ENCODE results near the gene ARFIP1. TPM values are rescaled to one million over a fixed set of nuclear protein-coding genes. Genes with fewer than 3 reads are reported as not detected.

The ARFIP1 gene
- polyA plus RNA-seq, 1 donor from 2014 or later: 35.1 TPM

DNA sequence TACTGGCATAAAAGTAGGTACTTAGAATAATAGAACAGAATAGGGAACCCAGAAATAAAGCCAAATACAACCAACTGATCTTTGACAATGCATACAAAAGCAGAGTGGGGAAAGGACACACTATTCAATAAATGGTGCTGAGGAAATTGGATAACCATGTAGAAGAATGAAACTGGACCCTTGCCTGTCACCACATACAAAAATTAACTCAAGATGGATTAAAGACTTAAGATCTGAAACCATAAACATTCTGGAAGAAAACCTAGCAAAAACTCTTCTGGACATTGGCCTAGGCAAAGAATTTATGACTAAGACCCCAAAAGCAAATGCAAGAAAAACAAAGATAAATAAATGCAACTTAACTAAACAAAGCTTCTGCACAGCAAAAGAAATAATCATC lies 45.6 kb downstream of the ARFIP1 start:
- no peaks in the 10 kb centered on the region for H3K27me3 ChIP-seq (ENCODE audit: insufficient read depth, low read depth, low read length)
- no peaks in the 10 kb centered on the region for H4K20me1 ChIP-seq (ENCODE audit: insufficient read depth)
- H3K4me2 ChIP-seq (ENCODE audit: low read length): no peak overlapping the region
- no peak overlapping the region for H2AFZ ChIP-seq (ENCODE audit: low read depth, low read length)
- H3K36me3 ChIP-seq (ENCODE audit: insufficient read depth, low read length): peaks cover 4% of the 10 kb centered on the region
- no peak overlapping the region for H3K9ac ChIP-seq (ENCODE audit: low read length)
- TF ChIP-seq POLR2AphosphoS5 (IDR thresholded peaks at IDR 0.05): no peak
- no peak for TF ChIP-seq TAF1 (IDR thresholded peaks at IDR 0.05; ENCODE audit: low read depth)
- TF ChIP-seq RAD21 (conservative IDR thresholded peaks at IDR 0.05): no peak
- TF ChIP-seq SMC3 (conservative IDR thresholded peaks at IDR 0.05; ENCODE audit: poor library complexity): no peak
- TF ChIP-seq MXI1 (conservative IDR thresholded peaks at IDR 0.05; ENCODE audit: poor library complexity, severe bottlenecking): no peak
- no peak for TF ChIP-seq EP300 (conservative IDR thresholded peaks at IDR 0.05; ENCODE audit: poor library complexity, severe bottlenecking)
- TF ChIP-seq, protein P1, sequence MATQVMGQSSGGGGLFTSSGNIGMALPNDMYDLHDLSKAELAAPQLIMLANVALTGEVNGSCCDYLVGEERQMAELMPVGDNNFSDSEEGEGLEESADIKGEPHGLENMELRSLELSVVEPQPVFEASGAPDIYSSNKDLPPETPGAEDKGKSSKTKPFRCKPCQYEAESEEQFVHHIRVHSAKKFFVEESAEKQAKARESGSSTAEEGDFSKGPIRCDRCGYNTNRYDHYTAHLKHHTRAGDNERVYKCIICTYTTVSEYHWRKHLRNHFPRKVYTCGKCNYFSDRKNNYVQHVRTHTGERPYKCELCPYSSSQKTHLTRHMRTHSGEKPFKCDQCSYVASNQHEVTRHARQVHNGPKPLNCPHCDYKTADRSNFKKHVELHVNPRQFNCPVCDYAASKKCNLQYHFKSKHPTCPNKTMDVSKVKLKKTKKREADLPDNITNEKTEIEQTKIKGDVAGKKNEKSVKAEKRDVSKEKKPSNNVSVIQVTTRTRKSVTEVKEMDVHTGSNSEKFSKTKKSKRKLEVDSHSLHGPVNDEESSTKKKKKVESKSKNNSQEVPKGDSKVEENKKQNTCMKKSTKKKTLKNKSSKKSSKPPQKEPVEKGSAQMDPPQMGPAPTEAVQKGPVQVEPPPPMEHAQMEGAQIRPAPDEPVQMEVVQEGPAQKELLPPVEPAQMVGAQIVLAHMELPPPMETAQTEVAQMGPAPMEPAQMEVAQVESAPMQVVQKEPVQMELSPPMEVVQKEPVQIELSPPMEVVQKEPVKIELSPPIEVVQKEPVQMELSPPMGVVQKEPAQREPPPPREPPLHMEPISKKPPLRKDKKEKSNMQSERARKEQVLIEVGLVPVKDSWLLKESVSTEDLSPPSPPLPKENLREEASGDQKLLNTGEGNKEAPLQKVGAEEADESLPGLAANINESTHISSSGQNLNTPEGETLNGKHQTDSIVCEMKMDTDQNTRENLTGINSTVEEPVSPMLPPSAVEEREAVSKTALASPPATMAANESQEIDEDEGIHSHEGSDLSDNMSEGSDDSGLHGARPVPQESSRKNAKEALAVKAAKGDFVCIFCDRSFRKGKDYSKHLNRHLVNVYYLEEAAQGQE (IDR thresholded peaks at IDR 0.05; ENCODE audit: borderline replicate concordance): no peak
- no peak for TF ChIP-seq EZH2 (IDR thresholded peaks at IDR 0.05; ENCODE audit: borderline replicate concordance, insufficient read depth, low read length, poor library complexity, severe bottlenecking)
- TF ChIP-seq, protein P2, sequence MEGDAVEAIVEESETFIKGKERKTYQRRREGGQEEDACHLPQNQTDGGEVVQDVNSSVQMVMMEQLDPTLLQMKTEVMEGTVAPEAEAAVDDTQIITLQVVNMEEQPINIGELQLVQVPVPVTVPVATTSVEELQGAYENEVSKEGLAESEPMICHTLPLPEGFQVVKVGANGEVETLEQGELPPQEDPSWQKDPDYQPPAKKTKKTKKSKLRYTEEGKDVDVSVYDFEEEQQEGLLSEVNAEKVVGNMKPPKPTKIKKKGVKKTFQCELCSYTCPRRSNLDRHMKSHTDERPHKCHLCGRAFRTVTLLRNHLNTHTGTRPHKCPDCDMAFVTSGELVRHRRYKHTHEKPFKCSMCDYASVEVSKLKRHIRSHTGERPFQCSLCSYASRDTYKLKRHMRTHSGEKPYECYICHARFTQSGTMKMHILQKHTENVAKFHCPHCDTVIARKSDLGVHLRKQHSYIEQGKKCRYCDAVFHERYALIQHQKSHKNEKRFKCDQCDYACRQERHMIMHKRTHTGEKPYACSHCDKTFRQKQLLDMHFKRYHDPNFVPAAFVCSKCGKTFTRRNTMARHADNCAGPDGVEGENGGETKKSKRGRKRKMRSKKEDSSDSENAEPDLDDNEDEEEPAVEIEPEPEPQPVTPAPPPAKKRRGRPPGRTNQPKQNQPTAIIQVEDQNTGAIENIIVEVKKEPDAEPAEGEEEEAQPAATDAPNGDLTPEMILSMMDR (IDR thresholded peaks at IDR 0.05; ENCODE audit: poor library complexity, severe bottlenecking): no peak
- H3K9me2 ChIP-seq (ENCODE audit: insufficient read depth, low read length): no peaks in the 10 kb centered on the region
- H3K79me2 ChIP-seq (replicated peaks; ENCODE audit: insufficient read depth, low read length): no peaks in the 10 kb centered on the region
- no peak overlapping the region for H3K4me3 ChIP-seq (ENCODE audit: low read length)
- no peaks in the 10 kb centered on the region for H3F3A ChIP-seq (ENCODE audit: insufficient read depth, low read length, poor library complexity, severe bottlenecking)
- H3K27ac ChIP-seq (ENCODE audit: low read length): no peak overlapping the region
- H3K9me3 ChIP-seq (ENCODE audit: low read length): no peaks in the 10 kb centered on the region

- Histone ChIP-seq H3K27ac (ENCODE audit: low read length) (no peak overlapping the region), H3F3A (ENCODE audit: insufficient read depth, low read length, poor library complexity, severe bottlenecking) (no peaks in the 10 kb centered on the region), H3K9me3 (ENCODE audit: low read length) (no peaks in the 10 kb centered on the region), H3K9me2 (ENCODE audit: insufficient read depth, low read length) (no peaks in the 10 kb centered on the region), H3K4me2 (ENCODE audit: low read length) (no peak overlapping the region), H2AFZ (ENCODE audit: low read depth, low read length) (no peak overlapping the region), H3K79me2 (replicated peaks; ENCODE audit: insufficient read depth, low read length) (peaks cover 4% of the 10 kb centered on the region), H4K20me1 (ENCODE audit: insufficient read depth) (no peaks in the 10 kb centered on the region), H3K4me3 (ENCODE audit: low read length) (no peak overlapping the region), H3K9ac (ENCODE audit: low read length) (no peak overlapping the region), H3K27me3 (ENCODE audit: insufficient read depth, low read depth, low read length) (no peaks in the 10 kb centered on the region), H3K36me3 (ENCODE audit: insufficient read depth, low read length) (peaks cover 12% of the 10 kb centered on the region)
- no peak for TF ChIP-seq SMC3 (conservative IDR thresholded peaks at IDR 0.05; ENCODE audit: poor library complexity)
- TF ChIP-seq EZH2 (IDR thresholded peaks at IDR 0.05; ENCODE audit: borderline replicate concordance, insufficient read depth, low read length, poor library complexity, severe bottlenecking): no peak
- TF ChIP-seq MXI1 (conservative IDR thresholded peaks at IDR 0.05; ENCODE audit: poor library complexity, severe bottlenecking): no peak
- no peak for TF ChIP-seq RAD21 (conservative IDR thresholded peaks at IDR 0.05)
- TF ChIP-seq POLR2AphosphoS5 (IDR thresholded peaks at IDR 0.05): no peak
- no peak for TF ChIP-seq TAF1 (IDR thresholded peaks at IDR 0.05; ENCODE audit: low read depth)
- TF ChIP-seq, protein P1 (IDR thresholded peaks at IDR 0.05; ENCODE audit: borderline replicate concordance): no peak
- TF ChIP-seq, protein P2 (IDR thresholded peaks at IDR 0.05; ENCODE audit: poor library complexity, severe bottlenecking): no peak
- no peak for TF ChIP-seq EP300 (conservative IDR thresholded peaks at IDR 0.05; ENCODE audit: poor library complexity, severe bottlenecking)
These were observed 48.4 kb downstream of the ARFIP1 start for GRCh38 chr4:152828122-152828521.
